Peyer's patch (tissue), 4 donors: ENCODE results near the gene VASN.

Experiments used
- POLR2A ChIP-seq, 2 donors: fragments of 450-650 bp; IDR thresholded peaks; one replicate each; pipeline ENCODE4 v1.5.1; 2017; ENCODE audit warnings: antibody characterized with exemption in 2 of 2, mild to moderate bottlenecking in 2 of 2, moderate library complexity in 2 of 2
- TF ChIP-seq, protein P1 (sequence below), 6 experiments: fragments of 450-650 bp in 4 of 6; fragments of 200-600 bp in 2 of 6; sonication (generic) in 1 of 6; IDR thresholded peaks; one replicate each; pipeline ENCODE4 v1.5.1; 2017 to 2019; ENCODE audit warnings: antibody characterized with exemption in 6 of 6, mild to moderate bottlenecking in 3 of 6, moderate library complexity in 1 of 6

DNA sequence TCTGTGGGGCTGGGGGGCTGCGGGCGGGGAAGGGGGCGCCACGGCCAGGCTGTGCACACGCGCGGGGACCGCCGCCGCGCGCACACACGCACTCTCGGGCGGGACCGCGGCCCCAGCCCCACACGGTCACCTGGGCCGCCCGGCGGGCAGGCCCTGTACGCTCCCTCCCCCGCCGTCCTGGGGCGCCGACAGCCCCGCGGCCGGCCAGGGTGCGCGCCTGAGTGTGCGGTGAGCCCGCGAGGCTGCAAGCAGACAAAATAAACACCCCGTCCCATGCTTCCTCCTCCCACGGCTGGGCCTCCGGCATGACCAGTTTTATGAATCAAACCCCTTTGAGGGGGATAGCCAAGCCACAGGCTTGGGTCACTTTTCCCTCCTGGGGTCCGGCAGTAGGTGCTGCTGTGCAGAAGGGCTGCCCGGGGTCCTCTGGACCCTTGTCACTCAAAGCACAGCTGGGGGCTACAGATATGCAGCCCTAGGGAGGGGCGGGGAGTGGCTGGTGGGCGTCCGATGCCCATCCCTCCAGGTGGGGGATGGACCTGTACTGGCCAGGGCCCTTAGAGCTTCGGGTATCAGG, 441 bp downstream of the VASN start:
- TF ChIP-seq, protein P1, sequence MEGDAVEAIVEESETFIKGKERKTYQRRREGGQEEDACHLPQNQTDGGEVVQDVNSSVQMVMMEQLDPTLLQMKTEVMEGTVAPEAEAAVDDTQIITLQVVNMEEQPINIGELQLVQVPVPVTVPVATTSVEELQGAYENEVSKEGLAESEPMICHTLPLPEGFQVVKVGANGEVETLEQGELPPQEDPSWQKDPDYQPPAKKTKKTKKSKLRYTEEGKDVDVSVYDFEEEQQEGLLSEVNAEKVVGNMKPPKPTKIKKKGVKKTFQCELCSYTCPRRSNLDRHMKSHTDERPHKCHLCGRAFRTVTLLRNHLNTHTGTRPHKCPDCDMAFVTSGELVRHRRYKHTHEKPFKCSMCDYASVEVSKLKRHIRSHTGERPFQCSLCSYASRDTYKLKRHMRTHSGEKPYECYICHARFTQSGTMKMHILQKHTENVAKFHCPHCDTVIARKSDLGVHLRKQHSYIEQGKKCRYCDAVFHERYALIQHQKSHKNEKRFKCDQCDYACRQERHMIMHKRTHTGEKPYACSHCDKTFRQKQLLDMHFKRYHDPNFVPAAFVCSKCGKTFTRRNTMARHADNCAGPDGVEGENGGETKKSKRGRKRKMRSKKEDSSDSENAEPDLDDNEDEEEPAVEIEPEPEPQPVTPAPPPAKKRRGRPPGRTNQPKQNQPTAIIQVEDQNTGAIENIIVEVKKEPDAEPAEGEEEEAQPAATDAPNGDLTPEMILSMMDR (IDR thresholded peaks at IDR 0.05): no peak
- TF ChIP-seq POLR2A (IDR thresholded peaks at IDR 0.05): no peak
